SK-N-SH treated with all-trans-retinoic acid at 6 μM for 48 hours (cell line): ENCODE measurements around the gene CFAP58.

Experiments used
- ARNTL ChIP-seq: fragments of 450-650 bp; formaldehyde crosslinking; IDR thresholded peaks from 2 replicates; pipeline ENCODE4 v1.5.0; 2020; ENCODE audit warnings: low read depth, mild to moderate bottlenecking, moderate library complexity, borderline replicate concordance
- CREB5 ChIP-seq: fragments of 250-450 bp; sonication (Bioruptor Pico); IDR thresholded peaks from 2 replicates; pipeline ENCODE4 v1.5.1; 2020; ENCODE audit warnings: low read depth, mild to moderate bottlenecking, moderate library complexity
- CSDC2 ChIP-seq: fragments of 250-450 bp; sonication (Bioruptor Pico); IDR thresholded peaks from 2 replicates; pipeline ENCODE4 v1.5.0; 2020; ENCODE audit warnings: mild to moderate bottlenecking, moderate library complexity
- ESRRG ChIP-seq: fragments of 250-450 bp; sonication (Bioruptor Pico); IDR thresholded peaks from 2 replicates; pipeline ENCODE4 v1.6.1; 2021; ENCODE audit warnings: mild to moderate bottlenecking
- GLIS3 ChIP-seq: fragments of 250-450 bp; sonication (Bioruptor Pico); IDR thresholded peaks from 2 replicates; pipeline ENCODE4 v1.5.0; 2020; ENCODE audit warnings: mild to moderate bottlenecking, moderate library complexity
- ISL1 ChIP-seq: fragments of 250-450 bp; sonication (Bioruptor Pico); IDR thresholded peaks from 2 replicates; pipeline ENCODE4 v2.1.2; 2022; ENCODE audit warnings: mild to moderate bottlenecking, moderate library complexity
- PATZ1 ChIP-seq: fragments of 250-450 bp; sonication (Bioruptor Pico); IDR thresholded peaks from 2 replicates; pipeline ENCODE4 v1.8.0; 2020; ENCODE audit warnings: mild to moderate bottlenecking, moderate library complexity, borderline replicate concordance
- PPARA ChIP-seq: fragments of 250-450 bp; sonication (Bioruptor Pico); IDR thresholded peaks from 2 replicates; pipeline ENCODE4 v1.5.0; 2020; ENCODE audit warnings: mild to moderate bottlenecking, borderline replicate concordance
- RARB ChIP-seq: fragments of 250-450 bp; sonication (Bioruptor Pico); IDR thresholded peaks from 2 replicates; pipeline ENCODE4 v1.8.0; 2021; ENCODE audit warnings: mild to moderate bottlenecking, moderate library complexity
- TCF4 ChIP-seq: fragments of 250-450 bp; sonication (Bioruptor Pico); IDR thresholded peaks from 2 replicates; pipeline ENCODE4 v1.8.0; 2021; ENCODE audit warnings: mild to moderate bottlenecking, moderate library complexity, borderline replicate concordance
- TOX ChIP-seq: fragments of 250-450 bp; sonication (Bioruptor Pico); IDR thresholded peaks from 2 replicates; pipeline ENCODE4 v1.8.0; 2021; ENCODE audit warnings: mild to moderate bottlenecking, moderate library complexity, borderline replicate concordance
- ZNF70 ChIP-seq: fragments of 450-650 bp; formaldehyde crosslinking; IDR thresholded peaks from 2 replicates; pipeline ENCODE4 v1.5.0; 2020; ENCODE audit warnings: mild to moderate bottlenecking, moderate library complexity

GRCh38 chr10:104480797-104481196, 127.2 kb downstream of the CFAP58 start:
- no peak for TF ChIP-seq ESRRG (CRISPR knock-in tag)
- TF ChIP-seq ZNF70 (CRISPR knock-in tag), result no peak
- no peak for TF ChIP-seq ARNTL (CRISPR knock-in tag)
- TF ChIP-seq CREB5 (CRISPR knock-in tag), result no peak
- TF ChIP-seq GLIS3, result no peak
- TF ChIP-seq TOX (CRISPR knock-in tag), result no peak
- no peak for TF ChIP-seq PPARA
- TF ChIP-seq PATZ1, result no peak
- no peak for TF ChIP-seq RARB
- TF ChIP-seq CSDC2, result no peak
- TF ChIP-seq TCF4 (CRISPR knock-in tag), result no peak
- no peak for TF ChIP-seq ISL1
